Neural cell (in vitro differentiated cells): ENCODE measurements around the gene DDX25. TPM values are rescaled to one million over a fixed set of nuclear protein-coding genes. Genes with fewer than 3 reads are reported as not detected.

Experiments
- H2AFZ ChIP-seq: fragments of 200-600, 300-800 bp; sonication (generic), shearing (Covaris generic); 2 replicates; pipeline ENCODE4 v1.6.0; 2014; ENCODE audit warnings: low read depth, mild to moderate bottlenecking, antibody characterized with exemption, low read length, moderate library complexity
- H3F3A ChIP-seq: fragments of 200-600 bp; shearing (Covaris generic); 2 replicates; pipeline ENCODE4 v1.6.1; 2016; ENCODE audit warnings: mild to moderate bottlenecking, moderate library complexity, mixed read lengths, antibody characterized with exemption, low read length; ENCODE audit not compliant: insufficient read depth, poor library complexity, severe bottlenecking
- H3K27ac ChIP-seq: fragments of 200-600, 300-800 bp; sonication (generic), shearing (Covaris generic); 2 replicates; pipeline ENCODE4 v1.5.1; 2014; ENCODE audit warnings: mild to moderate bottlenecking, low read length, moderate library complexity
- H3K27me3 ChIP-seq: fragments of 300-800, 200-600 bp; sonication (generic), shearing (Covaris generic); 2 replicates; pipeline ENCODE4 v1.6.0; 2014; ENCODE audit warnings: mild to moderate bottlenecking, low read depth, low read length, moderate library complexity; ENCODE audit not compliant: insufficient read depth
- H3K36me3 ChIP-seq: fragments of 300-800, 200-600 bp; sonication (generic), shearing (Covaris generic); 2 replicates; pipeline ENCODE4 v1.5.1; 2014; ENCODE audit warnings: mild to moderate bottlenecking, antibody characterized with exemption, low read length, moderate library complexity; ENCODE audit not compliant: insufficient read depth
- H3K4me2 ChIP-seq: fragments of 300-800, 200-600 bp; sonication (generic), shearing (Covaris generic); 2 replicates; pipeline ENCODE4 v1.6.0; 2014; ENCODE audit warnings: mild to moderate bottlenecking, low read length
- H3K4me3 ChIP-seq: fragments of 300-800, 200-600 bp; sonication (generic), shearing (Covaris generic); 2 replicates; pipeline ENCODE4 v1.5.1; 2014; ENCODE audit warnings: mild to moderate bottlenecking, low read length, moderate library complexity
- H3K79me2 ChIP-seq: fragments of 200-600 bp; shearing (Covaris generic); replicated peaks from 2 replicates; pipeline ENCODE4 v1.6.0; 2014; ENCODE audit warnings: mild to moderate bottlenecking, low read length, moderate library complexity; ENCODE audit not compliant: insufficient read depth
- H3K9ac ChIP-seq: fragments of 300-800, 200-600 bp; sonication (generic), shearing (Covaris generic); 2 replicates; pipeline ENCODE4 v1.6.1; 2016; ENCODE audit warnings: mild to moderate bottlenecking, low read length, mixed read lengths
- H3K9me2 ChIP-seq: fragments of 200-600 bp; shearing (Covaris generic); 2 replicates; pipeline ENCODE4 v1.6.1; 2016; ENCODE audit warnings: mild to moderate bottlenecking, low read length, mixed read lengths; ENCODE audit not compliant: insufficient read depth
- H3K9me3 ChIP-seq: fragments of 200-600, 300-800 bp; sonication (generic), shearing (Covaris generic); 2 replicates; pipeline ENCODE4 v1.6.1; 2016; ENCODE audit warnings: mild to moderate bottlenecking, mixed run types, low read length, moderate library complexity, mixed read lengths
- H4K20me1 ChIP-seq: fragments of 200-600 bp; shearing (Covaris generic); 2 replicates; pipeline ENCODE4 v1.6.1; 2016; ENCODE audit warnings: mild to moderate bottlenecking, mixed run types; ENCODE audit not compliant: insufficient read depth
- EP300 ChIP-seq: fragments of 450-650 bp; conservative IDR thresholded peaks from 2 replicates; pipeline ENCODE4 v1.6.1; 2014; ENCODE audit warnings: antibody characterized with exemption, mild to moderate bottlenecking, moderate library complexity; ENCODE audit not compliant: poor library complexity, severe bottlenecking
- EZH2 ChIP-seq: fragments of 200-600, 300-800 bp; shearing (Covaris generic), sonication (generic); IDR thresholded peaks from 2 replicates; pipeline ENCODE4 v1.6.1; 2014; ENCODE audit warnings: antibody characterized with exemption, low read length, borderline replicate concordance, mild to moderate bottlenecking; ENCODE audit not compliant: insufficient read depth, poor library complexity, severe bottlenecking
- MXI1 ChIP-seq: fragments of 450-650 bp; conservative IDR thresholded peaks from 2 replicates; pipeline ENCODE4 v1.6.1; 2014; ENCODE audit warnings: antibody characterized with exemption, mild to moderate bottlenecking; ENCODE audit not compliant: poor library complexity, severe bottlenecking
- POLR2AphosphoS5 ChIP-seq: IDR thresholded peaks from 2 replicates; pipeline ENCODE4 v1.6.1; 2012
- RAD21 ChIP-seq: fragments of 450-650 bp; conservative IDR thresholded peaks from 2 replicates; pipeline ENCODE4 v1.6.1; 2014; ENCODE audit warnings: antibody characterized with exemption, mild to moderate bottlenecking, moderate library complexity
- SMC3 ChIP-seq: fragments of 450-650 bp; conservative IDR thresholded peaks from 2 replicates; pipeline ENCODE4 v1.6.1; 2014; ENCODE audit warnings: antibody characterized with exemption, mild to moderate bottlenecking, moderate library complexity; ENCODE audit not compliant: poor library complexity
- TAF1 ChIP-seq: IDR thresholded peaks from 2 replicates; pipeline ENCODE4 v1.6.1; 2012; ENCODE audit warnings: low read depth
- polyA plus RNA-seq: library from polyadenylated mRNA; depleted of rRNA; stranded (reverse); fragments of >200 nt; gene quantifications from 2 replicates; pipeline ENCODE4 v1.2.3, GENCODE V29; 2014
- TF ChIP-seq, protein P1 (sequence below): fragments of 450-650 bp; IDR thresholded peaks from 2 replicates; pipeline ENCODE4 v1.5.1; 2014; ENCODE audit warnings: antibody characterized with exemption, mild to moderate bottlenecking, moderate library complexity; ENCODE audit not compliant: poor library complexity, severe bottlenecking
- TF ChIP-seq, protein P2 (sequence below): IDR thresholded peaks from 2 replicates; pipeline ENCODE4 v1.6.1; 2012; ENCODE audit warnings: borderline replicate concordance

The DDX25 gene
- polyA plus RNA-seq, 1 donor from 2014 or later = 66.4 TPM

DNA sequence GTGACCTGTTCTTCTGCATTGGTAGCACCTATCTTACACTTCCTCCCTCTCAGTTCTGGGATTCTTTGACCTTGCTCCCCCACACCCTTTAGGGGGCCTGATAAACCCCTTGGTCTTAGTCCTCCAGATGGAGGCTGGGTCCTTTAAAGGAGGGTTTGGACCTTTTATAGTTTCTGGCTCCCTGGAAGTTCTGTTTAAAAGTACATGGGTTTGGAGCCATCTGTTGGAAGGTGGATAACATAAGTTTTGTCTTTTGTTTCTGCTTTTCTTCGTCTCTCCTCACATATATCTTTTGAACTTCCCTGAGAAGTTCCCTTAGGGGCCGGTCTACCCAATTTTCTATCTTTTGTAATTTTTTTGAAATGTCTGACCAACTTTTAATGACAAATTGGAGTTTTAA is 34.8 kb upstream of the DDX25 start:
- Histone ChIP-seq H3K4me2 (no peak overlapping the region), H3F3A (no peaks in the 10 kb centered on the region), H3K27me3 (no peaks in the 10 kb centered on the region), H3K4me3 (no peak overlapping the region), H3K9me3 (no peaks in the 10 kb centered on the region), H3K9me2 (no peaks in the 10 kb centered on the region), H3K9ac (no peak overlapping the region), H4K20me1 (no peaks in the 10 kb centered on the region), H3K36me3 (no peaks in the 10 kb centered on the region), H3K79me2 (no peaks in the 10 kb centered on the region), H3K27ac (no peak overlapping the region), H2AFZ (no peak overlapping the region)
- TF ChIP-seq SMC3 (no peak), RAD21 (no peak), EZH2 (no peak), EP300 (no peak), TAF1 (no peak), MXI1 (no peak), POLR2AphosphoS5 (no peak)
- TF ChIP-seq, protein P1, sequence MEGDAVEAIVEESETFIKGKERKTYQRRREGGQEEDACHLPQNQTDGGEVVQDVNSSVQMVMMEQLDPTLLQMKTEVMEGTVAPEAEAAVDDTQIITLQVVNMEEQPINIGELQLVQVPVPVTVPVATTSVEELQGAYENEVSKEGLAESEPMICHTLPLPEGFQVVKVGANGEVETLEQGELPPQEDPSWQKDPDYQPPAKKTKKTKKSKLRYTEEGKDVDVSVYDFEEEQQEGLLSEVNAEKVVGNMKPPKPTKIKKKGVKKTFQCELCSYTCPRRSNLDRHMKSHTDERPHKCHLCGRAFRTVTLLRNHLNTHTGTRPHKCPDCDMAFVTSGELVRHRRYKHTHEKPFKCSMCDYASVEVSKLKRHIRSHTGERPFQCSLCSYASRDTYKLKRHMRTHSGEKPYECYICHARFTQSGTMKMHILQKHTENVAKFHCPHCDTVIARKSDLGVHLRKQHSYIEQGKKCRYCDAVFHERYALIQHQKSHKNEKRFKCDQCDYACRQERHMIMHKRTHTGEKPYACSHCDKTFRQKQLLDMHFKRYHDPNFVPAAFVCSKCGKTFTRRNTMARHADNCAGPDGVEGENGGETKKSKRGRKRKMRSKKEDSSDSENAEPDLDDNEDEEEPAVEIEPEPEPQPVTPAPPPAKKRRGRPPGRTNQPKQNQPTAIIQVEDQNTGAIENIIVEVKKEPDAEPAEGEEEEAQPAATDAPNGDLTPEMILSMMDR = no peak
- TF ChIP-seq, protein P2, sequence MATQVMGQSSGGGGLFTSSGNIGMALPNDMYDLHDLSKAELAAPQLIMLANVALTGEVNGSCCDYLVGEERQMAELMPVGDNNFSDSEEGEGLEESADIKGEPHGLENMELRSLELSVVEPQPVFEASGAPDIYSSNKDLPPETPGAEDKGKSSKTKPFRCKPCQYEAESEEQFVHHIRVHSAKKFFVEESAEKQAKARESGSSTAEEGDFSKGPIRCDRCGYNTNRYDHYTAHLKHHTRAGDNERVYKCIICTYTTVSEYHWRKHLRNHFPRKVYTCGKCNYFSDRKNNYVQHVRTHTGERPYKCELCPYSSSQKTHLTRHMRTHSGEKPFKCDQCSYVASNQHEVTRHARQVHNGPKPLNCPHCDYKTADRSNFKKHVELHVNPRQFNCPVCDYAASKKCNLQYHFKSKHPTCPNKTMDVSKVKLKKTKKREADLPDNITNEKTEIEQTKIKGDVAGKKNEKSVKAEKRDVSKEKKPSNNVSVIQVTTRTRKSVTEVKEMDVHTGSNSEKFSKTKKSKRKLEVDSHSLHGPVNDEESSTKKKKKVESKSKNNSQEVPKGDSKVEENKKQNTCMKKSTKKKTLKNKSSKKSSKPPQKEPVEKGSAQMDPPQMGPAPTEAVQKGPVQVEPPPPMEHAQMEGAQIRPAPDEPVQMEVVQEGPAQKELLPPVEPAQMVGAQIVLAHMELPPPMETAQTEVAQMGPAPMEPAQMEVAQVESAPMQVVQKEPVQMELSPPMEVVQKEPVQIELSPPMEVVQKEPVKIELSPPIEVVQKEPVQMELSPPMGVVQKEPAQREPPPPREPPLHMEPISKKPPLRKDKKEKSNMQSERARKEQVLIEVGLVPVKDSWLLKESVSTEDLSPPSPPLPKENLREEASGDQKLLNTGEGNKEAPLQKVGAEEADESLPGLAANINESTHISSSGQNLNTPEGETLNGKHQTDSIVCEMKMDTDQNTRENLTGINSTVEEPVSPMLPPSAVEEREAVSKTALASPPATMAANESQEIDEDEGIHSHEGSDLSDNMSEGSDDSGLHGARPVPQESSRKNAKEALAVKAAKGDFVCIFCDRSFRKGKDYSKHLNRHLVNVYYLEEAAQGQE = no peak

DNA sequence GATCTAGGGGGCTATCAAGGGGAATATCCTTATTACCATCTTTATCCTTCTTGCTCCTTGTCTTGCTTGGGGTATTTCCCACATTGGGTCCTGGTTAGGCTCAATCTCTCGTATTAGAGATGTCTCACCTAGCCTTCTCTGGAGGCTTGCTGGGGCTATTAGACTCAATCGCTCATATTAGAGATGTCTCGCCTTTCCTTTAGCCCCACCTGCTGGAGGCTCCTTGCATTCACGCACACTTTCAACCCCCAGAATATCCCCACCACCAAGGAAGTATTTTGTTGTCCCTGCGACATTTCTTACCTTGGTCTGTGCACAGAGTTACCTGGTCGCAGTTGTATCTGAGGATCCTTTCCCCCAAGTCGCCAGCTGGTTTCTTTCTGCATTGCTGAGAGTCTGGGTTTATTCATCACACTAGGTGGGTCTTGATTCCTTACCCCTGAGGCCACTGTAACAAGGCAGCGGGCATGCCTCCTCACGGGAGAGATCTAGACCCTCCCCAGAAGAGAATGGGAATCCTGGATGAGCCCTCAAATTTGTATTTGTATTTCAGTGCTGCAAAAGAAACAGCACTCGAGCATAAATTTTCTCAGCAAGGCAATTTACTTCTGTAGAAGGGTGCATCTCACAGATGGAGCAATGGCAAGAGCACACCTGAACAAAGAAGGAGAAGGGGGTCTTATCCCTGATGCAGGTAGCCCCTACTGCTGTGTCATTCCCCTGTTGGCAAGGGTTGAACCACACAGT is 32.7 kb upstream of the DDX25 start:
- no peaks in the 10 kb centered on the region for H3K27me3 ChIP-seq
- H3K27ac ChIP-seq = no peak overlapping the region
- no peaks in the 10 kb centered on the region for H3K79me2 ChIP-seq
- H3K4me3 ChIP-seq = no peak overlapping the region
- H3K9me3 ChIP-seq = no peaks in the 10 kb centered on the region
- no peaks in the 10 kb centered on the region for H3K36me3 ChIP-seq
- H4K20me1 ChIP-seq = no peaks in the 10 kb centered on the region
- no peak overlapping the region for H2AFZ ChIP-seq
- TF ChIP-seq, protein P1 = peak; percentile 71
- TF ChIP-seq SMC3 (peak; percentile 67), TAF1 (no peak), RAD21 (peak; percentile 70), POLR2AphosphoS5 (no peak)
- TF ChIP-seq, protein P2 = no peak
- no peaks in the 10 kb centered on the region for H3F3A ChIP-seq
- H3K9me2 ChIP-seq = no peaks in the 10 kb centered on the region
- no peak overlapping the region for H3K9ac ChIP-seq
- no peak overlapping the region for H3K4me2 ChIP-seq
